Neural cell (in vitro differentiated cells): ENCODE results near the gene CELF4. TPM values are rescaled to one million over a fixed set of nuclear protein-coding genes. Genes with fewer than 3 reads are reported as not detected.

Experiments used
- H2AFZ ChIP-seq: fragments of 200-600, 300-800 bp; sonication (generic), shearing (Covaris generic); 2 replicates; pipeline ENCODE4 v1.6.0; 2014; ENCODE audit warnings: low read depth, mild to moderate bottlenecking, antibody characterized with exemption, low read length, moderate library complexity
- H3F3A ChIP-seq: fragments of 200-600 bp; shearing (Covaris generic); 2 replicates; pipeline ENCODE4 v1.6.1; 2016; ENCODE audit warnings: mild to moderate bottlenecking, moderate library complexity, mixed read lengths, antibody characterized with exemption, low read length; ENCODE audit not compliant: insufficient read depth, poor library complexity, severe bottlenecking
- H3K27ac ChIP-seq: fragments of 200-600, 300-800 bp; sonication (generic), shearing (Covaris generic); 2 replicates; pipeline ENCODE4 v1.5.1; 2014; ENCODE audit warnings: mild to moderate bottlenecking, low read length, moderate library complexity
- H3K27me3 ChIP-seq: fragments of 300-800, 200-600 bp; sonication (generic), shearing (Covaris generic); 2 replicates; pipeline ENCODE4 v1.6.0; 2014; ENCODE audit warnings: mild to moderate bottlenecking, low read depth, low read length, moderate library complexity; ENCODE audit not compliant: insufficient read depth
- H3K36me3 ChIP-seq: fragments of 300-800, 200-600 bp; sonication (generic), shearing (Covaris generic); 2 replicates; pipeline ENCODE4 v1.5.1; 2014; ENCODE audit warnings: mild to moderate bottlenecking, antibody characterized with exemption, low read length, moderate library complexity; ENCODE audit not compliant: insufficient read depth
- H3K4me2 ChIP-seq: fragments of 300-800, 200-600 bp; sonication (generic), shearing (Covaris generic); 2 replicates; pipeline ENCODE4 v1.6.0; 2014; ENCODE audit warnings: mild to moderate bottlenecking, low read length
- H3K4me3 ChIP-seq: fragments of 300-800, 200-600 bp; sonication (generic), shearing (Covaris generic); 2 replicates; pipeline ENCODE4 v1.5.1; 2014; ENCODE audit warnings: mild to moderate bottlenecking, low read length, moderate library complexity
- H3K79me2 ChIP-seq: fragments of 200-600 bp; shearing (Covaris generic); replicated peaks from 2 replicates; pipeline ENCODE4 v1.6.0; 2014; ENCODE audit warnings: mild to moderate bottlenecking, low read length, moderate library complexity; ENCODE audit not compliant: insufficient read depth
- H3K9ac ChIP-seq: fragments of 300-800, 200-600 bp; sonication (generic), shearing (Covaris generic); 2 replicates; pipeline ENCODE4 v1.6.1; 2016; ENCODE audit warnings: mild to moderate bottlenecking, low read length, mixed read lengths
- H3K9me2 ChIP-seq: fragments of 200-600 bp; shearing (Covaris generic); 2 replicates; pipeline ENCODE4 v1.6.1; 2016; ENCODE audit warnings: mild to moderate bottlenecking, low read length, mixed read lengths; ENCODE audit not compliant: insufficient read depth
- H3K9me3 ChIP-seq: fragments of 200-600, 300-800 bp; sonication (generic), shearing (Covaris generic); 2 replicates; pipeline ENCODE4 v1.6.1; 2016; ENCODE audit warnings: mild to moderate bottlenecking, mixed run types, low read length, moderate library complexity, mixed read lengths
- H4K20me1 ChIP-seq: fragments of 200-600 bp; shearing (Covaris generic); 2 replicates; pipeline ENCODE4 v1.6.1; 2016; ENCODE audit warnings: mild to moderate bottlenecking, mixed run types; ENCODE audit not compliant: insufficient read depth
- CTCF ChIP-seq: fragments of 450-650 bp; IDR thresholded peaks from 2 replicates; pipeline ENCODE4 v1.5.1; 2014; ENCODE audit warnings: antibody characterized with exemption, mild to moderate bottlenecking, moderate library complexity; ENCODE audit not compliant: poor library complexity, severe bottlenecking
- EP300 ChIP-seq: fragments of 450-650 bp; conservative IDR thresholded peaks from 2 replicates; pipeline ENCODE4 v1.6.1; 2014; ENCODE audit warnings: antibody characterized with exemption, mild to moderate bottlenecking, moderate library complexity; ENCODE audit not compliant: poor library complexity, severe bottlenecking
- EZH2 ChIP-seq: fragments of 200-600, 300-800 bp; shearing (Covaris generic), sonication (generic); IDR thresholded peaks from 2 replicates; pipeline ENCODE4 v1.6.1; 2014; ENCODE audit warnings: antibody characterized with exemption, low read length, borderline replicate concordance, mild to moderate bottlenecking; ENCODE audit not compliant: insufficient read depth, poor library complexity, severe bottlenecking
- MXI1 ChIP-seq: fragments of 450-650 bp; conservative IDR thresholded peaks from 2 replicates; pipeline ENCODE4 v1.6.1; 2014; ENCODE audit warnings: antibody characterized with exemption, mild to moderate bottlenecking; ENCODE audit not compliant: poor library complexity, severe bottlenecking
- POLR2AphosphoS5 ChIP-seq: IDR thresholded peaks from 2 replicates; pipeline ENCODE4 v1.6.1; 2012
- RAD21 ChIP-seq: fragments of 450-650 bp; conservative IDR thresholded peaks from 2 replicates; pipeline ENCODE4 v1.6.1; 2014; ENCODE audit warnings: antibody characterized with exemption, mild to moderate bottlenecking, moderate library complexity
- REST ChIP-seq: IDR thresholded peaks from 2 replicates; pipeline ENCODE4 v1.6.1; 2012; ENCODE audit warnings: borderline replicate concordance
- SMC3 ChIP-seq: fragments of 450-650 bp; conservative IDR thresholded peaks from 2 replicates; pipeline ENCODE4 v1.6.1; 2014; ENCODE audit warnings: antibody characterized with exemption, mild to moderate bottlenecking, moderate library complexity; ENCODE audit not compliant: poor library complexity
- TAF1 ChIP-seq: IDR thresholded peaks from 2 replicates; pipeline ENCODE4 v1.6.1; 2012; ENCODE audit warnings: low read depth
- polyA plus RNA-seq: library from polyadenylated mRNA; depleted of rRNA; stranded (reverse); fragments of >200 nt; gene quantifications from 2 replicates; pipeline ENCODE4 v1.2.3, GENCODE V29; 2014

The CELF4 gene
- polyA plus RNA-seq, 1 donor from 2014 or later, result 191 TPM

- TF ChIP-seq SMC3 (no peak), EP300 (no peak), EZH2 (no peak), REST (no peak), RAD21 (no peak), POLR2AphosphoS5 (no peak), MXI1 (no peak), TAF1 (no peak)
- H3K27ac ChIP-seq, result no peak overlapping the region
These were observed 164.8 kb downstream of the CELF4 start for GRCh38 chr18:37400802-37401201.

GRCh38 chr18:37398248-37398920 is 167.2 kb downstream of the CELF4 start:
- TF ChIP-seq TAF1 (no peak), CTCF (no peak), MXI1 (no peak), SMC3 (no peak)

More at GRCh38 chr18:37400802-37401201, 164.8 kb downstream of the CELF4 start:
- H3K36me3 ChIP-seq, result no peaks in the 10 kb centered on the region
- H3K79me2 ChIP-seq, result peaks cover 8% of the 10 kb centered on the region
- H3K4me2 ChIP-seq, result no peak overlapping the region
- no peaks in the 10 kb centered on the region for H3K9me2 ChIP-seq
- no peak overlapping the region for H3K4me3 ChIP-seq
- no peaks in the 10 kb centered on the region for H3F3A ChIP-seq
- H3K9ac ChIP-seq, result no peak overlapping the region
- H3K9me3 ChIP-seq, result no peaks in the 10 kb centered on the region
- peaks cover 3% of the 10 kb centered on the region for H4K20me1 ChIP-seq
- H2AFZ ChIP-seq, result no peak overlapping the region
- H3K27me3 ChIP-seq, result no peaks in the 10 kb centered on the region

More at GRCh38 chr18:37398248-37398920, 167.2 kb downstream of the CELF4 start:
- H3K9ac ChIP-seq, result no peak overlapping the region
- no peak overlapping the region for H2AFZ ChIP-seq
- H4K20me1 ChIP-seq, result peaks cover 3% of the 10 kb centered on the region
- no peaks in the 10 kb centered on the region for H3K36me3 ChIP-seq
- H3K4me3 ChIP-seq, result no peak overlapping the region
- no peaks in the 10 kb centered on the region for H3K27me3 ChIP-seq
- H3K9me3 ChIP-seq, result no peaks in the 10 kb centered on the region
- no peaks in the 10 kb centered on the region for H3F3A ChIP-seq
- peaks cover 11% of the 10 kb centered on the region for H3K79me2 ChIP-seq
- no peak overlapping the region for H3K4me2 ChIP-seq
- H3K9me2 ChIP-seq, result no peaks in the 10 kb centered on the region
- H3K27ac ChIP-seq, result no peak overlapping the region
